ENCODE measurements around the gene SCAPER.

The SCAPER gene

GRCh38 chr15:76905013-76905839 is at the start of gene SCAPER:
Gene SCAPER, minus strand, starts transcription at chr15:76905340. Its CDS starts 21,523 bp downstream, at chr15:76883817.
- DNase-seq: peak; percentile 76

- no peak for DNase-seq
Observed at GRCh38 chr15:76954744-76955143, 49.6 kb upstream of the SCAPER start.

- DNase-seq: no peak
Observed at GRCh38 chr15:76953913-76954312, 48.8 kb upstream of the SCAPER start.

GRCh38 chr15:76951220-76951619 is 46.1 kb upstream of the SCAPER start:
- DNase-seq: no peak

- no peak for DNase-seq
Observed at GRCh38 chr15:76947454-76947853, 42.3 kb upstream of the SCAPER start.

GRCh38 chr15:76945494-76946093 is 40.5 kb upstream of the SCAPER start:
- no peak for DNase-seq

GRCh38 chr15:76942331-76942730 is 37.2 kb upstream of the SCAPER start:
- no peak for DNase-seq

GRCh38 chr15:76941636-76942035 is 36.5 kb upstream of the SCAPER start:
- DNase-seq: no peak

- DNase-seq: no peak
Observed at GRCh38 chr15:76939715-76940114, 34.6 kb upstream of the SCAPER start.

- no peak for DNase-seq
Observed at GRCh38 chr15:76938752-76939151, 33.6 kb upstream of the SCAPER start.

- DNase-seq: no peak
Observed at GRCh38 chr15:76936671-76937070, 31.5 kb upstream of the SCAPER start.

- peak; percentile 33 for DNase-seq
Observed at GRCh38 chr15:76935620-76936019, 30.5 kb upstream of the SCAPER start.

- DNase-seq: peak; percentile 3
Observed at GRCh38 chr15:76932135-76932966, 27.2 kb upstream of the SCAPER start.

- DNase-seq: peak; percentile 66
Observed at GRCh38 chr15:76931397-76932134, 26.4 kb upstream of the SCAPER start, which contains the start of gene RCN2. Gene RCN2, plus strand, starts transcription at chr15:76931749. Its CDS starts 93 bp downstream, at chr15:76931842.

- peak; percentile 66 for DNase-seq
Observed at GRCh38 chr15:76930831-76931396, 25.8 kb upstream of the SCAPER start.

- DNase-seq: no peak
Observed at GRCh38 chr15:76929011-76929760, 24.0 kb upstream of the SCAPER start.

GRCh38 chr15:76928201-76928600 is 23.1 kb upstream of the SCAPER start:
- no peak for DNase-seq

GRCh38 chr15:76916369-76916768 is 11.2 kb upstream of the SCAPER start:
- no peak for DNase-seq

GRCh38 chr15:76913737-76914136 is 8.6 kb upstream of the SCAPER start:
- no peak for DNase-seq

- DNase-seq: no peak
Observed at GRCh38 chr15:76912430-76912829, 7.3 kb upstream of the SCAPER start.

- no peak for DNase-seq
Observed at GRCh38 chr15:76905855-76906254, 715 bp upstream of the SCAPER start.
